ENCODE data around the gene PGAP3. TPM values are rescaled to one million over a fixed set of nuclear protein-coding genes. Genes with fewer than 3 reads are reported as not detected.

Gene PGAP3
- total RNA-seq, 1 donor from 2014 or later = 54.2 TPM

DNA sequence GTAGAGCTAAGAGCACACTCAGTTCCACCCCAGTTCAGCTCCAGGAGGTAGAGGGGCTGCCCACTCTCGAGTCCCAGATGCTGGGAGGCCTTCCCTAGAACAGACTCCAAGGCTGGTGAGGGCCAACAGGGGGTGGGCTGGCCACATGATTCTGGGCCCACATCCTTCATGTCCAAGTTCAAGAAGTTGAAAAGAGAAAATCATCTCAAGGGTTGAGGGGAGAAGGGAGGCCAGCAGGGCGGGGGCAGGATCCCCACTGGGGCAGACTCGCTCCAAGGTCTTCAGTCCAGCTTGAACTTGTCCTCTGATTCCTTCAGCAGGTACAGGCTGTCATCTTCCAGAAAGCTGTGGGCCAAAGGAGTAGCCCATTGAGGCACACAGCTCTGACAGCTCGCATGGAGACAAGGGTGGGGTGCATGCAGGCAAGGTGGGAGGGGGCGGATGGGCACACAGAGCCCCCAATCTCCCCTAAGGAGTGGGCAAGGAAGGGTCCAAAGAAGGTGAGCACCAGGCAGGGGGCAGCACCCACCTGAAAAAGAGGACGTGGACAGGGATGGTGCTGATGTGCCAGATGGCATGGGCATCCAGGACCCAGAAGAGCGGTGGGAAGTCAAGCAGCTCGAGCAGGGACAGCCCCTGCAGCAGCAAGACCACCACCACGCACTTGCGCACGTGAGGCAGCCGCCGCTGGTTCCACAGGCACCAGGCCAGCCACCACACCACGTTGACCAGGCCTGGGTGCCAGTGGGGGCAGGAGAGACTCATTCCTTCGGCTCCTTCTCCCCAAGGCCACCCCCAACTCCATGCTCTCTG is 15.1 kb downstream of the PGAP3 start:
- DNase-seq (ENCODE audit: low spot score) = no peak

DNA sequence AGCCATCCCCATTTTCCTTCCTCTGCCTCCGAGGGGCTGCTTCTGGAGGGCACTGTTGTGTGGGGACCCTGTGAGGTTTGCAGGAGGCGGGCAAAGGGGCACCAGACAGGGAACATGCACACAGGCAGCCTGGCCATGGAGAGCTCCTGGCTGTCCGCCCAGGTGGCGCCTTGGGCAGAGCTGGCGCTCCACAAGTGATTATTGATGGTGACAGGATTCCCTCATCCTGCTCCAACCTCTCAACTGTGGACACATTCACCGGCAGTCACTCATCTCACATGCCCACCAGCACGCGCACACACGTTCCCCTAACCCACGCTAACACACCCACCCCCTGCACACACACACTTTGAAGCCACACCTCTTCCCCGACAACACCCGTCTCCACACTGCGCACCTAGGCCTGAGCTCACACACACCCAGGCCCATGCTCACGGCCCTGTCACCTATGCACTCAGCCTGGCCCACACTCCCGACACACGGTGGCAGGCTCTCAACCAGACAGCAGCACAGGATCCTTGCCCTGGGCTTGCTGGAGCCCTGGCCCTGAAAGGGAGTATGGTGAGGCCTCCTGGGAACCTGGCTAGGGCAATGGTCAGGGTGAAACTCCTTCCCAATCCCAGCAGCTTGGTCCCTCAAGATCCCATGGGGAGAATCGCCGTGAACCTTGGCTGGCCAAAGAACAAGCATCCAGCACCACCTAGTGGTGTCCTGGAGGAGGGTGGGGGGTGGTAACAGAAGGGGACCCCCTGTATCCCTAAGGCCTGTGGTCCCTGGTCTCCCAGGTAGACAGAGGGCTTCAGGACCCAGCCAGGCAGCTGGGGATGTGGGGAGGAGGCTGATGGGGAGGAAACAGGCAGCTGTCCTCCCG is 16.0 kb downstream of the PGAP3 start:
- DNase-seq (ENCODE audit: low spot score) = no peak

DNA sequence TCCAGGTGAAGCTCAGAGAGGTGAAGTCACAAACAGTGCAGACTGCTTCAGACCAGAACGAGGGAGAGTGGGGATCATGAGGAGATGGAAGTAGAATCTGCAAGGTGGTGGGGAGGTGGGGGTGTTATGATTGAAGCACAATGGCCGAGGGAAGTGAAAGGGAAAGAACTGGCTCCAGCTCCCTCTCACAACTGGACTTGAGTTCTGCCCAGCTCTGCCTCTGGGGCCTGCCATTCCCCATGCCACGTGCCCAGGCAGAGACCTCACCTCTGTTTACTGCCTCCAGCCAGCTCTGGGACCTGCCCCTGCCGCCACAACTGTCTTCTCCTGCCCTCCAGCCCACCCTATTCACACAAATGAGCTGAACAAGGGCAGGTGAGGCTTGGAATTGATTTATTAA is 17.1 kb downstream of the PGAP3 start:
- no peak for DNase-seq (ENCODE audit: low spot score)

DNA sequence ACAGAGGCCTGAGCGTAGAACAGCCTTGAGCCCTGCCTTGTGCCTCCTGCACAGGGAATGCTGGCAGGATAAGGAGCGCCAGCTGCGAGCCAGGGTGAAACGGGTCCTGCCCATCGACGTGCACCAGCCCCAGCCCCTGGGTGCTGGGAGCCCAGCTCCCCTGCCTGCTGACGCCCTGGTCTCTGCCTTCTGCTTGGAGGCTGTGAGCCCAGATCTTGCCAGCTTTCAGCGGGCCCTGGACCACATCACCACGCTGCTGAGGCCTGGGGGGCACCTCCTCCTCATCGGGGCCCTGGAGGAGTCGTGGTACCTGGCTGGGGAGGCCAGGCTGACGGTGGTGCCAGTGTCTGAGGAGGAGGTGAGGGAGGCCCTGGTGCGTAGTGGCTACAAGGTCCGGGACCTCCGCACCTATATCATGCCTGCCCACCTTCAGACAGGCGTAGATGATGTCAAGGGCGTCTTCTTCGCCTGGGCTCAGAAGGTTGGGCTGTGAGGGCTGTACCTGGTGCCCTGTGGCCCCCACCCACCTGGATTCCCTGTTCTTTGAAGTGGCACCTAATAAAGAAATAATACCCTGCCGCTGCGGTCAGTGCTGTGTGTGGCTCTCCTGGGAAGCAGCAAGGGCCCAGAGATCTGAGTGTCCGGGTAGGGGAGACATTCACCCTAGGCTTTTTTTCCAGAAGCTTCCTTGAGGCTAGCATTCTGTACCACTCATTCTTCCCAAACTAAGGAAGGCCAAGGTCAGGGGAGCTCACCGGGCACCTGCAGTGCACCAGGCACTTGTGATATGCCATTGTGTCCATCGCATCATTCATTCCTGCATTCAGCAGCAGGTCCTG is 17.7 kb downstream of the PGAP3 start:
- DNase-seq (ENCODE audit: low spot score) = no peak

DNA sequence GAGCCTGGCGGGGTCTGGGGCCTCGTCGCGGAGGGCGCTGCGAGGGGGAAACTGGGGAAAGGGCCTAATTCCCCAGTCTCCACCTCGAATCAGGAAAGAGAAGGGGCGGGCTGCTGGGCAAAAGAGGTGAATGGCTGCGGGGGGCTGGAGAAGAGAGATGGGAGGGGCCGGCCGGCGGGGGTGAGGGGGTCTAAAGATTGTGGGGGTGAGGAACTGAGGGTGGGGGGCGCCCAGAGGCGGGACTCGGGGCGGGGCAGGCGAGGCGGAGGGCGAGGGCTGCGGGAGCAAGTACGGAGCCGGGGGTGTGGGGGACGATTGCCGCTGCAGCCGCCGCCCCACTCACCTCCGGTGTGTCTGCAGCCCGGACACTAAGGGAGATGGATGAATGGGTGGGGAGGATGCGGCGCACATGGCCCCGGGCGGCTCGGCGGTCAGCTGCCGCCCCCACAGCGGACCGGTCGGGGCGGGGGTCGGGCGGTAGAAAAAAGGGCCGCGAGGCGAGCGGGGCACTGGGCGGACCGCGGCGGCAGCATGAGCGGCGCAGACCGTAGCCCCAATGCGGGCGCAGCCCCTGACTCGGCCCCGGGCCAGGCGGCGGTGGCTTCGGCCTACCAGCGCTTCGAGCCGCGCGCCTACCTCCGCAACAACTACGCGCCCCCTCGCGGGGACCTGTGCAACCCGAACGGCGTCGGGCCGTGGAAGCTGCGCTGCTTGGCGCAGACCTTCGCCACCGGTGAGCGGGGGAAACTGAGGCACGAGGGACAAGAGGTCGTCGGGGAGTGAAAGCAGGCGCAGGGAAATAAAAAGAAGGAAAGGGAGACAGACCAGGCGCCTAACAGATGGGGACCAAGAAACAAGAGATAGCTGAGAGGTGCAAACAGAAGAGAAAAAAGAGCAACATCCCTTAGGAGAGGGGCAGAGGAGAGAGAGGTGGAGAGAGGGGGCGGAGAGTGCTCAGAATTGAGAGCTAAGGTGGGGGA is 19.6 kb downstream of the PGAP3 start, which contains the start of gene PNMT:
TSS of gene PNMT (plus strand) at position 509 of the 980 bp plus-strand sequence. CDS start at position 532, 23 bp downstream.
- peak; percentile 62 for DNase-seq (ENCODE audit: low spot score)

DNA sequence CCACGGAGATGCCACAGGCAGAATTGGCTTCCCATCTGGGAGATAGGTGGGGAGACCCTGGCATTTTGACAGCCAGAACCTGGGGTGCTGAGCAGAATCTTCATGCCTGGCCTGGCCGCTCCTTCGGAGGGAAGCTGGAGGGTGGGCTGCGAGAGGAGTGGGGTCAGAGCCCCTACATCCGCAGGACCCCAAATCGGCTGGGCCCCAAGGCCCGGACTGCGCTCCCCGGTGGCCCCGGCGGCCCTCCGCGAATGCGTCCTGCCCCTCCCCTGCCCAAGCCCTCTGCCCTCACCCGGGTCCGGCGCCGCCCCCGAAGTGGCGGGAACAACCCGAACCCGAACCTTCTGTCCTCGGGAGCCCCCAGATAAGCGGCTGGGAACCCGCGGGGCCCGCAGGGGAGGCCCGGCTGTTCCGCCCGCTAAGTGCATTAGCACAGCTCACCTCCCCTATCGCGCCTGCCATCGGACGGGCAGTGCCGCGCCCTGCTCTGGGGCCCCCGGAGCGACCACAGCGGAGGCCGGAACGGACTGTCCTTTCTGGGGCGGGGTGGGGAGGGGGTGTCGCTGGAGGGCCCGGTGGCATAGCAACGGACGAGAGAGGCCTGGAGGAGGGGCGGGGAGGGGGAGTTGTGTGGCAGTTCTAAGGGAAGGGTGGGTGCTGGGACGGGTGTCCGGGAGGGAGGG is 20.5 kb downstream of the PGAP3 start:
- no peak for DNase-seq (ENCODE audit: low spot score)

DNA sequence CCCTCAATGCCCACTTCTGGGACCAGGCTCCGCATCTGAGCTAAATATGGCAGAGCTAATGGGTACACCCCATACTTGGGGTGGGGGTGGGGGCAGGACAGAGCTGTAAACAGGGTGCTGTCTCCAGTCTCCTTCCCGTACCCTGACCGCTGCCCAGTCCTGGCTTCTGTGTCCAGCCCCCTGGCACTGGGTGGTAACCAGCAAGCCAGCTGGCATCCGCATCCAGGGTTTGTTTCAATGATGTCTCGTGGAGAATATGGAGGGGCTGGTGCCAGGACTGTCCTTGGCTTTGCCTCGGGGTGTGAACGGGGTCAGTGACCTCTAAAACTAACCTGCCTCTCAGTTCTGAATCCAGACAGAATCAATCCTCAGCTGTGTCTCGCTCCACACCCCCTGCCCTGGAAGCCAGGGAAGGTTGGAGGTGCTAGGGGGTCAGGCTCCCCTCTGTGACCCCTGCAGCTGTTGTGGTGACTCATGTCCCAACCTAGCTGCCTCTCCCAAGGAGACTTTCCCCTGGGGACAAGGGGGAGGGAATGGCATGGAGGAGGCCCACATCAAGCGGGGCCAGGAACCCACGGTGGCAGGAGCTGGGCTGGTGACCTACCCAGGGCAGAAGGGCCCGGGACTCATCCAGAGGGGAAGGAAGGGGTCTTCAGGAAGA is 21.1 kb downstream of the PGAP3 start:
- DNase-seq (ENCODE audit: low spot score) = no peak

DNA sequence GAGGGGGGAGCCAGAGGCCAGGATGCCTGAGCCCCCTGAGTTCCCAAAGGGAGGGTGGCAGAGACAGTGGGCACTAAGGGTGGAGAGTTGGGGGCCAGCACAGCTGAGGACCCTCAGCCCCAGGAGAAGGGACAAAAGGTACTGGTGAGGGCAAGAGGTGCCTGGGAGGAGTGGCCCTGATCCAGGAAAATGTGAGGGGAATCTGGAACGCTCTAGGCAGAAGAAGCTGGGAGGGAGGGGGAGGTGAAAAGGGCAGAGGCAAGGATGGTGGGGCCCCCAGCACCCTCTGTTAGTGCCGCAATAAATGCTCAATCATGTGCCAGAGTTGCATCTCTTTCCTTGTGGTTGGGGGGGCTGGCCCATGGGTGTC is 21.6 kb downstream of the PGAP3 start:
- DNase-seq (ENCODE audit: low spot score) = no peak

DNA sequence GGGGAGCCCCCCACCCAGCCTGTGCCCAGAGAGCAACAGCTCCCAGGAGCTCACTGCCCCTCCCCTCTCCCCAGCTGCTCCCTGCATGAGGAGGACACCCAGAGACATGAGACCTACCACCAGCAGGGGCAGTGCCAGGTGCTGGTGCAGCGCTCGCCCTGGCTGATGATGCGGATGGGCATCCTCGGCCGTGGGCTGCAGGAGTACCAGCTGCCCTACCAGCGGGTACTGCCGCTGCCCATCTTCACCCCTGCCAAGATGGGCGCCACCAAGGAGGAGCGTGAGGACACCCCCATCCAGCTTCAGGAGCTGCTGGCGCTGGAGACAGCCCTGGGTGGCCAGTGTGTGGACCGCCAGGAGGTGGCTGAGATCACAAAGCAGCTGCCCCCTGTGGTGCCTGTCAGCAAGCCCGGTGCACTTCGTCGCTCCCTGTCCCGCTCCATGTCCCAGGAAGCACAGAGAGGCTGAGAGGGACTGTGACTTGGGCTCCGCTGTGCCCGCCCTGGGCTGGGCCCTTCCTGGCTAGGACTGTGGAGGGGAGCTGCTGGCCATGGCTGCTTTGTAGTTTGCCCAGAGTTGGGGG is 22.1 kb downstream of the PGAP3 start:
- DNase-seq (ENCODE audit: low spot score) = no peak

DNA sequence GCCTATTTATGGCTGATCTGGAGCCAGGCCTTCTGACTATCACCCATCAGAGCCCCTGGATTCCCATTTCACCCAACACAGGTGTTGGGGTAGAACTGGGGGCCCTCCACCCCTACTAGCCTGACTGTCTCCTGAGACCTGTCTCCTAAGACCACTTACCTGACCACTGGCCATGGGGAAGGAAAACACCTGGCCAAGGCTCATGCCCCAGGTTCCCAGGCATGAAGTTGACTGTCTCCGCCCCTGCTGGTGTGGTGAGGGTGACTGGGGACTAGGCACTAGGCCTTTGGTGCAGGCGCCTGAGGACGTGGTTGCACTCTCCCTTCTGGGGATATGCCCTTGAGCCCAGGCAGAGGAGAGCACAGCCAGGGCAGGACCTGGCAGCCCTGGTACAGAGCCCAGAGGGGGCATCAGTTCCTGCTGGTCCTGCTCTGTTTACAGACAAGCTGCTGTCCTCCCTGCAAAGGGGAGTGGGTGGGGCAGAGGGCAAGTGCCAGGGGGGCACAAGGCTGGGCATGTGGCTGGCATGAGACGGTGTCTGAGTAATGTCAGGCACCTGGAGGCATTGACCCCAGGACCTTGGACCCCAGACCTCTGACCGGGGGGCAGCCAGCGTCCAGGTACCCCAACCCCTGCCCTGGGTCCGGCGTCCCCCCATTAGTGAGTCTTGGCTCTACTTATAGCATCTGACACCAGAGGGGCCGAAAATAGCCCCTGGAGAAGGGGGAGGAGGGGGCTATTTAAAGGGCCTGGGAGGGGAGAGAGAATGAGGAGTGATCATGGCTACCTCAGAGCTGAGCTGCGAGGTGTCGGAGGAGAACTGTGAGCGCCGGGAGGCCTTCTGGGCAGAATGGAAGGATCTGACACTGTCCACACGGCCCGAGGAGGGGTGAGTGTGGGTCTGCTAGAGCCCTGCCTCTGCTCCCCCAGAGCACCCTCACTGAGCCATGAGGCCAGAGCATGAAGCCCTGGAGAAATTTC is 23.0 kb downstream of the PGAP3 start, which contains the start of gene TCAP:
TSS of gene TCAP (plus strand) at position 769 of the 981 bp plus-strand sequence. CDS start at position 780, 11 bp downstream.
- DNase-seq (ENCODE audit: low spot score) = no peak

DNA sequence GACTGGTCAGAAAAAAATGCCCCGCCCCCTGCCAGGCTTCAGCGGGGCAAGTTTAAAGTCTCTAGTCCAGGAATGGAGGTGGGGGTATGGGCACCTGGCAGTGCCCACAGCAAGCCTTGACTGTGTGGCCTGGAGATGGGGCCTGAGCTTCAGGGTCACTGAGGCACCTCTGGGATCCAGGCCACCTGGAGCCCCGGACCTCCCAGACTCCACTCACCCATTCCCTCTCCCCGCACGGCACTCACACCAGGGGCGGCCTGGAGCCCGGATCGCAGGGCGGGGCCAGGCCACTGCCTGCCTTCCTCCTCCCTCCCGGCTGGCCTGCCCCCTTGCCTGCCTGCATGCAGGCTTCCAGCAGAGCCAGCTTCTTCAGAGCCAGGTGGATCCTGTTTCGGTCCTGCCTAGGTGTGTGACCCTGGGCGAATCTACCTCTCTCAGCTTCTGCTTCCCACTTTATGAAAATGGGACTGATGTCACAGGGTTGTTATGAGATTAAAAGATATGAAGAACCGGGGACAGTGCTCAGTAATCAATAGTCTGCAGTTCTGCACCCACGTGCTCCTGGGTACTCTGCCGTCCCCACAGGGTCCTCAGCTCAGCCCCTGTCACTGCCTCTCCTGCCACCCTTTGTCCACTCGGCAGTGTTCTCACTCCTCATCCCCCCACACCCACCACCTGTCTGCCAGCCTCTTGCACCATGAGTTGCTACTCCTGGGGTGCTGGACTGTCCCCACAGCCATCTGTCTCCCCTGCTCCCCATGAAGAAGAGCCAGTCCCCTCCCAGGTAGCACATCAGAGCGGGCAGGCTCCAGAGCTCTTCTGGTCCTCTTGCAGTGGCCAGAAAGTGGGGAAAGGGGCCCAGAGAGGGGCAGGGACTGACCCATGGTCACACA is 23.9 kb downstream of the PGAP3 start:
- no peak for DNase-seq (ENCODE audit: low spot score)

DNA sequence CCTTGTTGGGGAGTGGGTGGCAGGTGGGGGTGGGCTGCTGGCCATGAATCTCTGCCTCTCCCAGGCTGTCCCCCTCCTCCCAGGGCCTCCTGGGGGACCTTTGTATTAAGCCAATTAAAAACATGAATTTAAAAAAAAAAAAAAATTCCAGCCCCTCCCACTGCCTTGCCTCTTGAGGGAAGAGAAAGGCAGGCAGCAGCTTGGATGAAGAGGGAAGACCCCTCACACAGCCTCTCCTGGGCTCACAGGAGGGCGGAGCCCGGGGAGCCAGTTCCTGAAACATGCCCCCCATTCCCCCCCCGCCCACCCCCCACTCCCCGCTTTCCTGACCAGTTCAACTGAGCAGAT is 24.5 kb downstream of the PGAP3 start:
- no peak for DNase-seq (ENCODE audit: low spot score)

DNA sequence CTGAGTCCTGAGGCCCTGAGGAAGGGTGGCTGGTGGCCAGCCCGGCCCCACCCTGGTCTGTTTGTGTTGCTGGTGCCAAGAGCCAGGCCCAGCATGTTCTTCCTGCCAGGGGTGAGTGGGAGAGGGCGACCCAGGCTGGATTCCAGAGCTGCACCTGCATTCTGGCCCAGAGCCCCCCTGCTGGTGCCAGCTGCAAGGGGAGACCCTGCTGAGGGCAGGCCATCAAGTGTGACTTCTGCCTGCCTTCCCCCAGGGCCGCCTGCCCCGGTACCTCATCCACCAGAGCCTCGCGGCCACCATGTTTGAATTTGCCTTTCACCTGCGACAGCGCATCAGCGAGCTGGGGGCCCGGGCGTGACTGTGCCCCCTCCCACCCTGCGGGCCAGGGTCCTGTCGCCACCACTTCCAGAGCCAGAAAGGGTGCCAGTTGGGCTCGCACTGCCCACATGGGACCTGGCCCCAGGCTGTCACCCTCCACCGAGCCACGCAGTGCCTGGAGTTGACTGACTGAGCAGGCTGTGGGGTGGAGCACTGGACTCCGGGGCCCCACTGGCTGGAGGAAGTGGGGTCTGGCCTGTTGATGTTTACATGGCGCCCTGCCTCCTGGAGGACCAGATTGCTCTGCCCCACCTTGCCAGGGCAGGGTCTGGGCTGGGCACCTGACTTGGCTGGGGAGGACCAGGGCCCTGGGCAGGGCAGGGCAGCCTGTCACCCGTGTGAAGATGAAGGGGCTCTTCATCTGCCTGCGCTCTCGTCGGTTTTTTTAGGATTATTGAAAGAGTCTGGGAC is 25.1 kb downstream of the PGAP3 start:
- DNase-seq (ENCODE audit: low spot score) = peak; percentile 54

DNA sequence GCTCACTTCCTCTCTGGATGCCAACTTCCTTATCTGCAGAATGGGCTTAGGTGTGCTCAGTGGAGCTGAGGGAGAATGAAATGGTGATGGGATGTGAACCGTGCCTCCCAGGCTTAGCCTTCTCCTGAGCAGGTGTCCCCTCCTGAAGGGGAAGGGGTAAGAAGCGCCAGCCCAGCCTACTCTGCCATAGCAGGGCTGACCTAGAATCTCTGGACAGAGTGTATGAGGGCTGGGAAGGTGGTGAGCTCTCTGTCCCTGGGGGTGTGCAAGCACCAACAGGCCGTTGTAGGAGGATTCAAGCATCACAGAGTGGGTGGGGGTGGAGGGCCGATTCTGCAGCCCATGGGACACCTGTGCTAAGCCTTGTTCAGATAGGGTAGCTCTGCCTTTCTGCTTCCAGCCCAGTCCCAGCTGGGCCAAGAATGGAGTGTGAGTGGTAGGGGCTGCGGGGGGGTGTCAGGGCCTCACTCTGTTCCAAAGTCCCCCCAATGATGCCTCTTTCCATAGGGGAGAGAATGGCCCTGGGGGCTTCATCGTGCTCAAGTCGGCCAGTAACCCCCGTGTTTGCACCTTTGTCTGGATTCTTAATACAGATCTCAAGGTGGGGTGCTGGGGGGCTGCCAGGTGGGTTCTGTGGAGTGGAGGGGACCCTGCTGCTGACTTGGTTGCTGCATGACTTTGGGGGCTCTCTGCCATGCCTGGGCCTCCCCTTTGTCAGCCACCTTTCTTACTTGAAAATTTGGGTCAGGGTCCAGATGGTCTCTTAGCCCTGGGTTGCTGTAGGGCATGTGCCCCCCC is 25.9 kb downstream of the PGAP3 start:
- no peak for DNase-seq (ENCODE audit: low spot score)
